ENCODE data around the gene NRIP2.

NRIP2 gene

DNA sequence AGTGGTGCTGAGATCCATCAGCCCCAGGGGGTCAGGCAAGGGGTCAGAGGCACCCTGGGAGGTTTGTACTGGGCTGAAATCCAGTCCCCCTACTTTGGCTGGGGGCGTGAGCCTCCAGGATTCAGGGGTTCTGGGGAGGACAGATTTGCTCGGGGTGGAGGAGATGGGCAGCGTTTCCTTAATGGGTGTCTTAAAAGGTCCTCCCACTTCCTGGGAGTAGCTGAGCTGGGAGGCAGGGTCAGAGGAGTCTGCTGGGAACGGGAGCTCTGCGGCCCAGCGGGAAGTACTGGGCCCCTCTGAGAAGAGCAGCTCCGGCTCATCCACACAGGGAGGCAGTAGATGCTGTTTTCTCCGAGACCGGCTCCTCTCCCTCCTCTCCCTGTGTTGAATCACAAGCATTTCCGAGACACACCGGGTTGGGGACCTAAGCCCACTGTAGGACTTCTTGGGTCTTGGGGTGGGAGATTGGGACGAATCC, 24.1 kb upstream of the NRIP2 start:
- Histone ChIP-seq H3K27ac (no peak overlapping the region), H3K27me3 (no peaks in the 10 kb centered on the region), H3K4me1 (ENCODE audit: control insufficient read depth in 1 of 2, insufficient read depth in 1 of 2, low read depth in 1 of 2, low read length in 1 of 2) (no peaks in the 10 kb centered on the region), H3K9me3 (no peaks in the 10 kb centered on the region), H3K36me3 (peaks cover 61% of the 10 kb centered on the region), H3K4me3 (ENCODE audit: low read depth in 1 of 2, low read length in 1 of 2) (no peak overlapping the region)
- no peak for TF ChIP-seq CTCF (IDR thresholded peaks at IDR 0.05)

- Histone ChIP-seq H3K4me1 (ENCODE audit: control insufficient read depth in 1 of 2, insufficient read depth in 1 of 2, low read depth in 1 of 2, low read length in 1 of 2) (no peaks in the 10 kb centered on the region), H3K9me3 (no peaks in the 10 kb centered on the region), H3K27me3 (no peaks in the 10 kb centered on the region), H3K4me3 (ENCODE audit: low read depth in 1 of 2, low read length in 1 of 2) (no peak overlapping the region), H3K36me3 (peaks cover 55% of the 10 kb centered on the region), H3K27ac (no peak overlapping the region)
- TF ChIP-seq CTCF (IDR thresholded peaks at IDR 0.05), result no peak
Observed at GRCh38 chr12:2858334-2858733, 23.5 kb upstream of the NRIP2 start.

- no peaks in the 10 kb centered on the region for H3K27me3 ChIP-seq
- H3K4me3 ChIP-seq (ENCODE audit: low read depth in 1 of 2, low read length in 1 of 2), result no peak overlapping the region
- no peaks in the 10 kb centered on the region for H3K9me3 ChIP-seq
- peaks cover 47% of the 10 kb centered on the region for H3K36me3 ChIP-seq
- no peaks in the 10 kb centered on the region for H3K4me1 ChIP-seq (ENCODE audit: control insufficient read depth in 1 of 2, insufficient read depth in 1 of 2, low read depth in 1 of 2, low read length in 1 of 2)
- no peak for TF ChIP-seq CTCF (IDR thresholded peaks at IDR 0.05)
- no peak overlapping the region for H3K27ac ChIP-seq
Observed at GRCh38 chr12:2857576-2857975, 22.7 kb upstream of the NRIP2 start.

GRCh38 chr12:2857021-2857431, 22.2 kb upstream of the NRIP2 start, which contains the start of gene TEX52:
TSS of gene TEX52 (minus strand) at chr12:2857039. CDS start at chr12:2857026, 13 bp downstream.
- Histone ChIP-seq H3K27ac (no peak within 1 kb of the TSS), H3K4me3 (ENCODE audit: low read depth in 1 of 2, low read length in 1 of 2) (no peak within 1 kb of the TSS), H3K4me1 (ENCODE audit: control insufficient read depth in 1 of 2, insufficient read depth in 1 of 2, low read depth in 1 of 2, low read length in 1 of 2) (no peaks in the 10 kb centered on the region), H3K27me3 (no peaks in the 10 kb centered on the region), H3K9me3 (no peaks in the 10 kb centered on the region), H3K36me3 (peaks cover 42% of the 10 kb centered on the region)
- no peak for TF ChIP-seq CTCF (IDR thresholded peaks at IDR 0.05)

DNA sequence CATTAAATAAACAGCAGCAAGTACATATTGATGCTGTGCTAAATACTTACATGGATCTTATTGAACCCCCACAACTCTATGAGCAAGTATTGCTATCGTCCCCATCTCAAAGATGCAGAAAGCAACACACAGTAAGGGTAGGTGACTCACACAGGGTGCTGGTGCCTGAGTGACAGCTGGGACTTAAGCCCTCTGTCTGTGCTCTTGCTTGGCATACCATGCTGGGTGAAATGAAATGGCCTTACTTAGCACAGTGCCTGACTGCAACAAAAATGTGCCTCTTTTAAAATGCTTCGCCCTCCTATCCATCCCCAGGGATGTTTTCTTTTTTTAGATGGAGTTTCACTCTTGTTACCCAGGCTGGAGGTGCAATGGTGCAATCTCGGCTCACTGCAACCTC, 21.2 kb upstream of the NRIP2 start:
- no peaks in the 10 kb centered on the region for H3K9me3 ChIP-seq
- H3K27me3 ChIP-seq, result no peaks in the 10 kb centered on the region
- no peak overlapping the region for H3K27ac ChIP-seq
- peaks cover 37% of the 10 kb centered on the region for H3K36me3 ChIP-seq
- TF ChIP-seq CTCF (IDR thresholded peaks at IDR 0.05), result no peak
- H3K4me3 ChIP-seq (ENCODE audit: low read depth in 1 of 2, low read length in 1 of 2), result no peak overlapping the region
- no peaks in the 10 kb centered on the region for H3K4me1 ChIP-seq (ENCODE audit: control insufficient read depth in 1 of 2, insufficient read depth in 1 of 2, low read depth in 1 of 2, low read length in 1 of 2)

DNA sequence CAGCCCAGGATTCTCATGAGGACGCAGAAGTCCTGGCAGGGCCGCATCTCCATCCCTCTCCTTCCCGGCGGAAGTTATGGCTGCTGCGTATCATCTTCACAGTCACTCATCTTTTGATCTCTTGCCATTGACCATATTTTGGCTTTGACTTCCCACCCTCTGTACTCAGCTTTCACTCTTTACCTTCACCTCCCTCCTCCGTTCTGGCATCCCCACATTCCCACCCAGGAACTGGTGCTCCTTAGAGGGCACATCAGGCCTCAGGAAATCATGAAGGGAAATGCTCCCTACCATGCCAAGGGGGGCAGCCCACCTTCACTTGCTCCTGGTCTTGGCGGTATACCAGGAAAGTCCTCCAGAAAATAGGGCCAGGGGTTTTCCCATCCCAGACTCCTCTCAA, 20.7 kb upstream of the NRIP2 start:
- no peaks in the 10 kb centered on the region for H3K27me3 ChIP-seq
- no peak for TF ChIP-seq CTCF (IDR thresholded peaks at IDR 0.05)
- H3K4me3 ChIP-seq (ENCODE audit: low read depth in 1 of 2, low read length in 1 of 2), result no peak overlapping the region
- H3K9me3 ChIP-seq, result no peaks in the 10 kb centered on the region
- H3K4me1 ChIP-seq (ENCODE audit: control insufficient read depth in 1 of 2, insufficient read depth in 1 of 2, low read depth in 1 of 2, low read length in 1 of 2), result no peaks in the 10 kb centered on the region
- peaks cover 36% of the 10 kb centered on the region for H3K36me3 ChIP-seq
- no peak overlapping the region for H3K27ac ChIP-seq

Measured in neutrophil (primary cell).